HepG2 (cell line): ENCODE data around the gene CCDC196.

Source experiments
- GABPA ChIP-seq, 2 experiments: IDR thresholded peaks; 2 replicates each; pipeline ENCODE4 v1.6.1; 2011 to 2016; ENCODE audit warnings: low read depth in 2 of 2, low read length in 1 of 2, missing biosample characterization in 1 of 2, missing genetic modification characterization in 1 of 2
- KLF6 ChIP-seq: IDR thresholded peaks from 2 replicates; pipeline ENCODE4 v1.8.0; 2016; ENCODE audit warnings: missing biosample characterization, missing genetic modification reagents
- MAFK ChIP-seq, 2 experiments: IDR thresholded peaks in 1 of 2; conservative IDR thresholded peaks in 1 of 2; 2 replicates each; pipeline ENCODE4 v1.6.1; 2011; ENCODE audit warnings: improper control_type of control experiment in 2 of 2, low read length in 2 of 2
- ZFP62 ChIP-seq: sonication (generic); formaldehyde crosslinking; IDR thresholded peaks from 2 replicates; pipeline ENCODE4 v1.4.0; 2020; ENCODE audit warnings: missing genetic modification reagents

GRCh38 chr14:66539034-66539433 lies 52.9 kb downstream of the CCDC196 start:
- TF ChIP-seq ZFP62 (CRISPR knock-in tag) (no peak), KLF6 (CRISPR knock-in tag) (no peak), GABPA (IDR thresholded peaks at IDR 0.05; ENCODE audit: low read depth, low read length) (no peak), GABPA (CRISPR knock-in tag; IDR thresholded peaks at IDR 0.05; ENCODE audit: low read depth) (no peak), MAFK (conservative IDR thresholded peaks at IDR 0.05 in 1 of 2, IDR thresholded peaks at IDR 0.05 in 1 of 2; ENCODE audit: low read length in 2 of 2) (no peak)
